Trophoblast cell (in vitro differentiated cells and primary cell): ENCODE results near the gene RFX3.

Source experiments
- DNase-seq, 2 donors: peaks; one replicate each; pipeline ENCODE4 v3.0.0-alpha.2; 2016
- H2AFZ ChIP-seq: 2 replicates; pipeline ENCODE4 v1.6.1; 2013; ENCODE audit warnings: low read length, moderate library complexity, mild to moderate bottlenecking; ENCODE audit not compliant: insufficient read depth, poor library complexity
- H2AK5ac ChIP-seq: 2 replicates; pipeline ENCODE4 v1.6.1; 2013; ENCODE audit warnings: mild to moderate bottlenecking, low read length
- H2BK120ac ChIP-seq: 2 replicates; pipeline ENCODE4 v1.6.1; 2013; ENCODE audit warnings: low read length, mild to moderate bottlenecking, moderate library complexity; ENCODE audit not compliant: insufficient read depth, poor library complexity
- H2BK12ac ChIP-seq: 2 replicates; pipeline ENCODE4 v1.6.1; 2013; ENCODE audit warnings: mild to moderate bottlenecking, low read length, moderate library complexity
- H2BK5ac ChIP-seq: 2 replicates; pipeline ENCODE4 v1.6.1; 2013; ENCODE audit warnings: low read length, low read depth, moderate library complexity, mild to moderate bottlenecking; ENCODE audit not compliant: poor library complexity
- H3K14ac ChIP-seq: 2 replicates; pipeline ENCODE4 v1.6.1; 2013; ENCODE audit warnings: mild to moderate bottlenecking, low read length
- H3K18ac ChIP-seq: 2 replicates; pipeline ENCODE4 v1.6.1; 2013; ENCODE audit warnings: mild to moderate bottlenecking, low read length
- H3K23ac ChIP-seq: 2 replicates; pipeline ENCODE4 v1.6.1; 2013; ENCODE audit warnings: low read length
- H3K27ac ChIP-seq: 2 replicates; pipeline ENCODE4 v1.5.1; 2013; ENCODE audit warnings: low read depth, mild to moderate bottlenecking, inconsistent platforms, low read length, moderate library complexity
- H3K27me3 ChIP-seq: 2 replicates; pipeline ENCODE4 v1.6.1; 2013; ENCODE audit warnings: inconsistent platforms, mild to moderate bottlenecking, low read length, moderate library complexity; ENCODE audit not compliant: insufficient read depth
- H3K36me3 ChIP-seq, 2 experiments: 1 replicate in 1 of 2; 2 replicates in 1 of 2; pipeline ENCODE4 v1.6.1; 2013; ENCODE audit warnings: low read length in 2 of 2, mild to moderate bottlenecking in 2 of 2, moderate library complexity in 1 of 2; ENCODE audit not compliant: insufficient read depth in 2 of 2, control insufficient read depth in 1 of 2
- H3K4ac ChIP-seq: 2 replicates; pipeline ENCODE4 v1.6.1; 2013; ENCODE audit warnings: low read depth, mild to moderate bottlenecking, low read length, moderate library complexity
- H3K4me1 ChIP-seq, 2 experiments: 1 replicate in 1 of 2; 2 replicates in 1 of 2; pipeline ENCODE4 v1.6.1; 2013; ENCODE audit warnings: low read length in 2 of 2, mild to moderate bottlenecking in 2 of 2, moderate library complexity in 1 of 2; ENCODE audit not compliant: insufficient read depth in 2 of 2, control insufficient read depth in 1 of 2
- H3K4me2 ChIP-seq: 2 replicates; pipeline ENCODE4 v1.6.1; 2013; ENCODE audit warnings: inconsistent platforms, mild to moderate bottlenecking, low read length, moderate library complexity
- H3K4me3 ChIP-seq: 2 replicates; pipeline ENCODE4 v1.5.1; 2013; ENCODE audit warnings: mild to moderate bottlenecking, low read depth, low read length, inconsistent platforms
- H3K79me1 ChIP-seq: one replicate; pipeline ENCODE4 v1.6.1; 2013; ENCODE audit warnings: low read length
- H3K79me2 ChIP-seq: 2 replicates; pipeline ENCODE4 v1.6.1; 2013; ENCODE audit warnings: low read length, mild to moderate bottlenecking; ENCODE audit not compliant: control insufficient read depth, insufficient read depth, poor library complexity
- H3K9ac ChIP-seq: 2 replicates; pipeline ENCODE4 v1.6.1; 2013; ENCODE audit warnings: mild to moderate bottlenecking, low read length
- H3K9me3 ChIP-seq: 2 replicates; pipeline ENCODE4 v1.6.1; 2013; ENCODE audit warnings: low read depth, mild to moderate bottlenecking, control low read depth, inconsistent platforms, low read length; ENCODE audit not compliant: insufficient read depth
- H4K12ac ChIP-seq: 2 replicates; pipeline ENCODE4 v1.6.1; 2013; ENCODE audit warnings: low read depth, mild to moderate bottlenecking, low read length, moderate library complexity
- H4K8ac ChIP-seq: 2 replicates; pipeline ENCODE4 v1.6.1; 2013; ENCODE audit warnings: low read depth, mild to moderate bottlenecking, low read length, moderate library complexity
- H4K91ac ChIP-seq: one replicate; pipeline ENCODE4 v1.6.1; 2013; ENCODE audit warnings: low read depth, mild to moderate bottlenecking, low read length, moderate library complexity
- WGBS: extraction: QIAGEN DNeasy Blood & Tissue Kit; methylation state at CpG from one replicate; pipeline ENCODE4 v1.1.7; 2013; ENCODE audit warnings: missing lambda C conversion rate; ENCODE audit not compliant: insufficient read length, insufficient coverage; ENCODE audit errors: extremely low coverage; 5-methylcytosine and 5-hydroxymethylcytosine counted together

Gene RFX3

DNA sequence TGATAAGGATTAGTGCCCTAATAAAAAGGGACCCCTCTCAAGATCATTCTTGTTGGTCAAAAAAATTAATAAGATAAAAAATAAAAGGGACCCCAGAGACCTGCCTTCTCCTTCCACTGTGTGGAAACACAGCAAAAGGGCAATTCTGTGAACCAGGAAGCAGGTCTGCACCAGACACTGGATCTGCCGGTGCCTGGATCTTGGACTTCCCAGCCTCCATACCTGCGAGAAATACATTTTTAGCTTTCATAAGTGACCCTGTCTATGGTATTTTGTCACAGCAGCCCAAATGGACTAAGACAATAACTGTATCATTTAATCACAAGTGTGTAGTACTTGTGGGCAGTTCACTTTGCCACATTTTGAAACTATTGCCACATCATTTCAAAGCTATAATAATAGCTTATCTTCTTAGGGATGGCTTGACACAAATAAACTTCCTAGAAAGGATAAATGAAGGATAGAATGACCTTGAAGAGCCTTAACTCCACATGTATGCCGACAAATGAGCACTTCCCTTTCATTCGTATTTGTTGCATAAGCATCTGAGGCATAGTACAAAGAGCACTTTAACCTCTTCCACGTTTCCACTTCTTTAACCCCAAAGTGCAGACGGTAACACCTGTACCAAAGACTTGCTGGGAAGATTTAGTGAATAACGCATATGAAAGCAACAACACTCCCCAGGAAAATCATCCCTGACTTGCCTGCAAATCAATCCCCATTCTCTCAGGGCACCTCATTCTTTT is 336.5 kb downstream of the RFX3 start:
- no peak overlapping the region for H4K8ac ChIP-seq
- no peak overlapping the region for H3K27ac ChIP-seq
- H4K12ac ChIP-seq: no peak overlapping the region
- H3K4me3 ChIP-seq: no peak overlapping the region
- H3K9ac ChIP-seq: no peak overlapping the region
- H2AK5ac ChIP-seq: no peak overlapping the region
- H3K79me2 ChIP-seq: no peaks in the 10 kb centered on the region
- H3K14ac ChIP-seq: no peak overlapping the region
- no peak overlapping the region for H2AFZ ChIP-seq
- no peak overlapping the region for H2BK5ac ChIP-seq
- no peak overlapping the region for H2BK120ac ChIP-seq
- no peak overlapping the region for H2BK12ac ChIP-seq
- no peak overlapping the region for H3K4ac ChIP-seq
- H3K79me1 ChIP-seq: no peaks in the 10 kb centered on the region
- H3K9me3 ChIP-seq: no peaks in the 10 kb centered on the region
- no peak for DNase-seq
- H3K4me1 ChIP-seq: no peaks in the 10 kb centered on the region
- no peak overlapping the region for H3K23ac ChIP-seq
- no peak overlapping the region for H3K4me2 ChIP-seq
- no peaks in the 10 kb centered on the region for H3K36me3 ChIP-seq
- no CpG with 5 or more reads among the region's 7 CpGs for WGBS
- no peak overlapping the region for H4K91ac ChIP-seq
- H3K27me3 ChIP-seq: no peaks in the 10 kb centered on the region
- no peak overlapping the region for H3K18ac ChIP-seq

- Histone ChIP-seq H4K91ac (no peak overlapping the region), H2AK5ac (no peak overlapping the region), H3K23ac (no peak overlapping the region), H3K4me2 (no peak overlapping the region), H3K9me3 (no peaks in the 10 kb centered on the region), H3K27ac (no peak overlapping the region), H2BK120ac (no peak overlapping the region), H3K4me1 (no peaks in the 10 kb centered on the region), H3K4me3 (no peak overlapping the region), H2BK12ac (no peak overlapping the region), H3K9ac (no peak overlapping the region), H4K8ac (no peak overlapping the region), H3K4ac (no peak overlapping the region), H3K18ac (no peak overlapping the region), H3K14ac (no peak overlapping the region), H2BK5ac (no peak overlapping the region), H2AFZ (no peak overlapping the region), H3K27me3 (no peaks in the 10 kb centered on the region), H4K12ac (no peak overlapping the region), H3K79me1 (no peaks in the 10 kb centered on the region), H3K36me3 (no peaks in the 10 kb centered on the region), H3K79me2 (no peaks in the 10 kb centered on the region)
- DNase-seq: no peak
- WGBS: no CpG with 5 or more reads among the region's 4 CpGs
Measured at GRCh38 chr9:3186751-3187150, 339.1 kb downstream of the RFX3 start.

GRCh38 chr9:3181049-3181953 is 344.5 kb downstream of the RFX3 start:
- no peaks in the 10 kb centered on the region for H3K9me3 ChIP-seq
- no peak overlapping the region for H4K91ac ChIP-seq
- no peak overlapping the region for H2BK5ac ChIP-seq
- H2BK12ac ChIP-seq: no peak overlapping the region
- H3K4me3 ChIP-seq: no peak overlapping the region
- no peaks in the 10 kb centered on the region for H3K79me1 ChIP-seq
- no peak overlapping the region for H3K27ac ChIP-seq
- H3K4ac ChIP-seq: no peak overlapping the region
- no peaks in the 10 kb centered on the region for H3K79me2 ChIP-seq
- H3K4me1 ChIP-seq: no peaks in the 10 kb centered on the region
- no peaks in the 10 kb centered on the region for H3K36me3 ChIP-seq
- H3K27me3 ChIP-seq: peaks cover 4% of the 10 kb centered on the region
- H3K14ac ChIP-seq: no peak overlapping the region
- H3K18ac ChIP-seq: no peak overlapping the region
- no peak overlapping the region for H3K23ac ChIP-seq
- DNase-seq: peak; percentile 37 to 64
- no peak overlapping the region for H2AFZ ChIP-seq
- no CpG with 5 or more reads among the region's 76 CpGs for WGBS
- H3K4me2 ChIP-seq: peak overlapping the region; percentile 59
- no peak overlapping the region for H3K9ac ChIP-seq
- H4K12ac ChIP-seq: no peak overlapping the region
- H2BK120ac ChIP-seq: no peak overlapping the region
- H2AK5ac ChIP-seq: no peak overlapping the region
- H4K8ac ChIP-seq: no peak overlapping the region

DNA sequence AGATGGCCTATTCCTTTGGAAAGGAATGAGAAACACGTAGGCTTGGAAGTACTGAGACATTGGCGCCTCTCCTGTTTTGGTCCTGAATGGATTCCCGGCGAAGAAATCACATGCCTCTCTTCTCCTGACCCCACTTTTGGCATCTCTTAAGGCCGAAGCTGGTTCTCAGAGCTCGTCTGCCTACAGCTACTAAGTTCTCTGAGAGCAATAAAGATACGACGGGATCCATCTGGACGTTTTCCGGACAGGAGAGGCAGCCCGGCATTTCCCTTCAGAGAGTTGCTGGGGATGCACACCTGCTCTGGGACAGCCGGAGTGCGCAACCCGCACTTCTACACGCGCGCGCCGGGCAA is 345.1 kb downstream of the RFX3 start:
- H3K4me1 ChIP-seq: no peaks in the 10 kb centered on the region
- H3K79me1 ChIP-seq: no peaks in the 10 kb centered on the region
- H3K27ac ChIP-seq: no peak overlapping the region
- no peaks in the 10 kb centered on the region for H3K36me3 ChIP-seq
- no peak overlapping the region for H3K23ac ChIP-seq
- H4K12ac ChIP-seq: no peak overlapping the region
- H4K91ac ChIP-seq: no peak overlapping the region
- no peak overlapping the region for H2AFZ ChIP-seq
- no peak overlapping the region for H3K9ac ChIP-seq
- no peaks in the 10 kb centered on the region for H3K9me3 ChIP-seq
- no peak overlapping the region for H3K4me2 ChIP-seq
- H2BK12ac ChIP-seq: no peak overlapping the region
- no peak overlapping the region for H2AK5ac ChIP-seq
- WGBS: no CpG with 5 or more reads among the region's 19 CpGs
- H3K27me3 ChIP-seq: peaks cover 4% of the 10 kb centered on the region
- H4K8ac ChIP-seq: no peak overlapping the region
- H3K4me3 ChIP-seq: no peak overlapping the region
- H3K79me2 ChIP-seq: no peaks in the 10 kb centered on the region
- H2BK5ac ChIP-seq: no peak overlapping the region
- H2BK120ac ChIP-seq: no peak overlapping the region
- DNase-seq: peak in 1 of 2 donors; percentile 2
- no peak overlapping the region for H3K18ac ChIP-seq
- H3K4ac ChIP-seq: no peak overlapping the region
- H3K14ac ChIP-seq: no peak overlapping the region
